Keratinocyte (primary cell): ENCODE measurements around the gene CCDC185.

ENCODE experiments used
- CTCF ChIP-seq, 3 experiments: IDR thresholded peaks in 1 of 3; conservative IDR thresholded peaks in 1 of 3; optimal IDR thresholded peaks in 1 of 3; 2 replicates in 2 of 3; 3 replicates in 1 of 3; pipeline versions ENCODE3 to v1.5.1; 2011; ENCODE audit warnings: low read length in 3 of 3, mild to moderate bottlenecking in 3 of 3, moderate library complexity in 2 of 3, control low read depth in 1 of 3, inconsistent platforms in 1 of 3; ENCODE audit not compliant: insufficient read depth in 2 of 3; ENCODE audit errors: extremely low read depth in 1 of 3
- EZH2 ChIP-seq: IDR thresholded peaks from one replicate; pipeline ENCODE4 v1.6.1; 2012; ENCODE audit warnings: inconsistent platforms, mild to moderate bottlenecking, low read length, moderate library complexity

GRCh38 chr1:223405507-223405906, 12.3 kb downstream of the CCDC185 start:
- TF ChIP-seq CTCF (optimal IDR thresholded peaks at IDR 0.05 in 1 of 3, IDR thresholded peaks at IDR 0.05 in 1 of 3, conservative IDR thresholded peaks at IDR 0.05 in 1 of 3; ENCODE audit: extremely low read depth in 1 of 3, insufficient read depth in 2 of 3, low read length in 3 of 3): no peak
- no peak for TF ChIP-seq EZH2
